M059J (cell line): ENCODE results near the gene LRRC63. TPM values are rescaled to one million over a fixed set of nuclear protein-coding genes. Genes with fewer than 3 reads are reported as not detected.
"Not testable (repeated sequence)": the region's sequence is repeated elsewhere in the genome, so short reads cannot be mapped to it uniquely, and the experiment has no call there.

ENCODE experiments used
- DNase-seq: peaks from one replicate; pipeline ENCODE4 v3.0.0-alpha.2; 2012; ENCODE audit warnings: low read depth
- total RNA-seq: library from RNA; depleted of rRNA; stranded (reverse); fragments of >200 nt; shearing (Covaris generic); gene quantifications from 2 replicates; pipeline ENCODE4 v1.2.3, GENCODE V29; 2014

The LRRC63 gene
- total RNA-seq, 1 experiment from 2014 or later = not detected

GRCh38 chr13:46265292-46265691 lies 53.6 kb downstream of the LRRC63 start:
- no peak for DNase-seq

GRCh38 chr13:46267166-46267565 lies 55.4 kb downstream of the LRRC63 start:
- DNase-seq = no peak

- no peak for DNase-seq
Observed at GRCh38 chr13:46270416-46270815, 58.7 kb downstream of the LRRC63 start.

GRCh38 chr13:46274094-46274698 lies 62.5 kb downstream of the LRRC63 start:
- DNase-seq = no peak

- no peak for DNase-seq
Observed at GRCh38 chr13:46278474-46278873, 66.7 kb downstream of the LRRC63 start.

GRCh38 chr13:46281779-46282178 lies 70.1 kb downstream of the LRRC63 start:
- no peak for DNase-seq

GRCh38 chr13:46283912-46284824 lies 72.4 kb downstream of the LRRC63 start:
- DNase-seq = not testable (repeated sequence)

- no peak for DNase-seq
Observed at GRCh38 chr13:46286972-46287371, 75.2 kb downstream of the LRRC63 start.

GRCh38 chr13:46288570-46289259 lies 77.0 kb downstream of the LRRC63 start:
- peak; percentile 42 for DNase-seq

- DNase-seq = no peak
Observed at GRCh38 chr13:46289260-46289955, 77.7 kb downstream of the LRRC63 start.

- no peak for DNase-seq
Observed at GRCh38 chr13:46290434-46290833, 78.7 kb downstream of the LRRC63 start.

GRCh38 chr13:46293436-46293835 lies 81.7 kb downstream of the LRRC63 start:
- DNase-seq = no peak

GRCh38 chr13:46295491-46296114 lies 83.9 kb downstream of the LRRC63 start:
- DNase-seq = no peak

GRCh38 chr13:46296115-46296822 lies 84.5 kb downstream of the LRRC63 start:
- DNase-seq = peak; percentile 78

GRCh38 chr13:46296921-46297320 lies 85.2 kb downstream of the LRRC63 start:
- peak; percentile 70 for DNase-seq

GRCh38 chr13:46297361-46297811 lies 85.7 kb downstream of the LRRC63 start:
- DNase-seq = no peak

GRCh38 chr13:46303742-46304385 lies 92.1 kb downstream of the LRRC63 start:
- DNase-seq = no peak

- no peak for DNase-seq
Observed at GRCh38 chr13:46304546-46304945, 92.8 kb downstream of the LRRC63 start.

GRCh38 chr13:46307554-46307953 lies 95.8 kb downstream of the LRRC63 start:
- DNase-seq = peak; percentile 46

GRCh38 chr13:46310066-46310465 lies 98.3 kb downstream of the LRRC63 start:
- no peak for DNase-seq
